DLD1 (cell line): ENCODE results near the gene ZNF30.
"Not testable (repeated sequence)": the region's sequence is repeated elsewhere in the genome, so short reads cannot be mapped to it uniquely, and the experiment has no call there.

Experiments
- in situ Hi-C: cut with HindIII; loops from 2 replicates; pipeline ENCODE4 v1.10.0; 2017; ENCODE audit warnings: low sequenced_read_pairs

The ZNF30 gene

GRCh38 chr19:34984287-34984686 is 57.6 kb downstream of the ZNF30 start:
- in situ Hi-C loops = no loop called here

- in situ Hi-C loops = no loop called here
Observed at GRCh38 chr19:34985249-34986022, 58.7 kb downstream of the ZNF30 start.

- in situ Hi-C loops = no loop called here
Observed at GRCh38 chr19:34988119-34988518, 61.4 kb downstream of the ZNF30 start.

GRCh38 chr19:34989298-34989697 is 62.6 kb downstream of the ZNF30 start:
- in situ Hi-C loops = no loop called here

GRCh38 chr19:34990578-34991192 is 64.0 kb downstream of the ZNF30 start:
- in situ Hi-C loops = no loop called here

- in situ Hi-C loops = no loop called here
Observed at GRCh38 chr19:34991542-34992333, 65.0 kb downstream of the ZNF30 start.

GRCh38 chr19:34992582-34992981 is 65.9 kb downstream of the ZNF30 start:
- in situ Hi-C loops = not testable (repeated sequence)

- in situ Hi-C loops = no loop called here
Observed at GRCh38 chr19:34994286-34994642, 67.6 kb downstream of the ZNF30 start.
